Measurements from ENCODE around the gene HIVEP2. TPM values are rescaled to one million over a fixed set of nuclear protein-coding genes. Genes with fewer than 3 reads are reported as not detected.

HIVEP2 gene
- total RNA-seq, 2 donors from 2014 or later, result 1.7 to 2.4 TPM

GRCh38 chr6:142954844-142955243 lies 9.9 kb upstream of the HIVEP2 start:
- H3K36me3 ChIP-seq (ENCODE audit: control insufficient read depth, insufficient read depth, low read length), result no peaks in the 10 kb centered on the region
- Mint-ChIP-seq H3K9me3 (no peaks in the 10 kb centered on the region), H3K27ac (no peak overlapping the region), H3K4me1 (peaks cover 6% of the 10 kb centered on the region), H3K36me3 (ENCODE audit: low read depth) (no peaks in the 10 kb centered on the region), H3K4me3 (no peak overlapping the region), H3K27me3 (ENCODE audit: insufficient read depth) (peaks cover 34% of the 10 kb centered on the region)
- no peak overlapping the region for H3K9ac ChIP-seq (ENCODE audit: extremely low read depth, low read length, poor library complexity, severe bottlenecking)
- H3K4me3 ChIP-seq (ENCODE audit: low read length), result no peak overlapping the region
- no peaks in the 10 kb centered on the region for H3K4me1 ChIP-seq (ENCODE audit: control insufficient read depth, insufficient read depth, low read length)
- no peaks in the 10 kb centered on the region for H3K9me3 ChIP-seq (ENCODE audit: control insufficient read depth, low read length)
- H3K27me3 ChIP-seq (ENCODE audit: control insufficient read depth, insufficient read depth, low read length, poor library complexity, severe bottlenecking), result peaks cover 44% of the 10 kb centered on the region
- 100% methylated on average over 1 of the region's 2 CpGs for WGBS, 2 experiments (ENCODE audit: insufficient coverage in 1 of 2, insufficient read length in 1 of 2)
- H3K27ac ChIP-seq (ENCODE audit: low read depth, low read length), result no peak overlapping the region
- DNase-seq, result no peak
- TF ChIP-seq CTCF (conservative IDR thresholded peaks at IDR 0.05), result no peak

- Mint-ChIP-seq H3K36me3 (ENCODE audit: low read depth) (no peaks in the 10 kb centered on the region), H3K4me1 (peaks cover 6% of the 10 kb centered on the region), H3K27me3 (ENCODE audit: insufficient read depth) (peaks cover 46% of the 10 kb centered on the region), H3K27ac (no peak overlapping the region), H3K4me3 (no peak overlapping the region), H3K9me3 (no peaks in the 10 kb centered on the region)
- DNase-seq, result no peak
- H3K9me3 ChIP-seq (ENCODE audit: control insufficient read depth, low read length), result no peaks in the 10 kb centered on the region
- H3K4me3 ChIP-seq (ENCODE audit: low read length), result no peak overlapping the region
- H3K9ac ChIP-seq (ENCODE audit: extremely low read depth, low read length, poor library complexity, severe bottlenecking), result no peak overlapping the region
- H3K4me1 ChIP-seq (ENCODE audit: control insufficient read depth, insufficient read depth, low read length), result no peaks in the 10 kb centered on the region
- no peak for TF ChIP-seq CTCF (conservative IDR thresholded peaks at IDR 0.05)
- peaks cover 56% of the 10 kb centered on the region for H3K27me3 ChIP-seq (ENCODE audit: control insufficient read depth, insufficient read depth, low read length, poor library complexity, severe bottlenecking)
- 94 to 100% methylated on average over 2 to 5 of the region's 5 CpGs for WGBS, 2 experiments (ENCODE audit: insufficient coverage in 1 of 2, insufficient read length in 1 of 2)
- H3K36me3 ChIP-seq (ENCODE audit: control insufficient read depth, insufficient read depth, low read length), result no peaks in the 10 kb centered on the region
- no peak overlapping the region for H3K27ac ChIP-seq (ENCODE audit: low read depth, low read length)
Measured at GRCh38 chr6:142953373-142954273, 8.6 kb upstream of the HIVEP2 start.

- H3K36me3 ChIP-seq (ENCODE audit: control insufficient read depth, insufficient read depth, low read length), result no peaks in the 10 kb centered on the region
- no peak overlapping the region for H3K27ac Mint-ChIP-seq
- H3K27me3 ChIP-seq (ENCODE audit: control insufficient read depth, insufficient read depth, low read length, poor library complexity, severe bottlenecking), result peaks cover 66% of the 10 kb centered on the region
- TF ChIP-seq CTCF (conservative IDR thresholded peaks at IDR 0.05), result no peak
- H3K4me1 ChIP-seq (ENCODE audit: control insufficient read depth, insufficient read depth, low read length), result no peaks in the 10 kb centered on the region
- no peaks in the 10 kb centered on the region for H3K9me3 Mint-ChIP-seq
- WGBS, 2 experiments (ENCODE audit: insufficient coverage in 1 of 2, insufficient read length in 1 of 2), result 93% methylated on average over 3 of the region's 3 CpGs; no CpG with 5 or more reads in 1 of the 2 experiments
- no peak for DNase-seq
- no peak overlapping the region for H3K27ac ChIP-seq (ENCODE audit: low read depth, low read length)
- H3K36me3 Mint-ChIP-seq (ENCODE audit: low read depth), result no peaks in the 10 kb centered on the region
- H3K4me3 ChIP-seq (ENCODE audit: low read length), result no peak overlapping the region
- no peak overlapping the region for H3K9ac ChIP-seq (ENCODE audit: extremely low read depth, low read length, poor library complexity, severe bottlenecking)
- no peaks in the 10 kb centered on the region for H3K9me3 ChIP-seq (ENCODE audit: control insufficient read depth, low read length)
- H3K27me3 Mint-ChIP-seq (ENCODE audit: insufficient read depth), result peaks cover 56% of the 10 kb centered on the region
- no peak overlapping the region for H3K4me3 Mint-ChIP-seq
- H3K4me1 Mint-ChIP-seq, result peaks cover 11% of the 10 kb centered on the region
Measured at GRCh38 chr6:142952614-142953013, 7.6 kb upstream of the HIVEP2 start.

All from endodermal cell (in vitro differentiated cells).